ENCODE results near the gene SYNGAP1. TPM values are rescaled to one million over a fixed set of nuclear protein-coding genes. Genes with fewer than 3 reads are reported as not detected.
A peak's percentile ranks its signal among the peaks of the same experiment; 100 is the strongest.

The SYNGAP1 gene
- polyA plus RNA-seq, 2 of the 4 experiments (the other 2 are of a cell fraction) = 2.2 to 10.8 TPM

DNA sequence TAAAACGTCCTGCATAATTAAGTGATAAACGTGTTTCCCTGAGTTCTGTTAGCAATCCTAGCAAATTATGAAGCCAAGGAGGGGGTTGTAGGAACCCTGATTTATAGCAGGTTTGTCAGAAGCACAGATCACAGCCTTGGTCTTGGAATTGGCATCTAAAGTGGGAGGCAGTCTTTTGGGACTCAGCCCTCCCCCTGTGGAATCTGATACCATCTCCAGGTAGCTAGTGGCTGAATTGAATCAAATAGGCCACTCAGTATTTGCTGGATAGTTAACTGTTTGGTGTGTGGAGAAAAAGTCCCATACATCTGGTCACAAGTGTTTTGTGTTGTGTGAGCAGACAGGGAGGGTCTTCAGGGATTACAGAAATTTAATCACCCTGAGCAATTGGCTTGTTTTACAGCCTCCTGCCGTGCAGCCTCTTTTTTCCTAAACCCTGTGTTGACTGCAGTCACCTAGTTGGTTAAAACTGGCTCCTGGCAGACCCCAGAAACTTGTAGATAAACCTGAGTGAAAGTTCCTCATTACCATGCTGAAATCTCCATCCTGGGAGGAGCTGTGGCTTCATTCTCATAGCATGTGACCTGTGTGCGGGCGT is 47.2 kb upstream of the SYNGAP1 start:
- FAIRE-seq = no peak
- DNase-seq (ENCODE audit: low read depth in 1 of 2, low spot score in 1 of 2) = no peak
- ATAC-seq = no peak
- CTCF ChIA-PET = interaction anchor here (1.0 kb wide), 1 partner anchor 18 kb away, joined by 3 read pairs; no protein-coding TSS in a partner anchor
- POLR2A ChIA-PET = no interaction called here
- Histone ChIP-seq H3K27ac (no peak overlapping the region), H3K4me3 (no peak overlapping the region), H3K9me3 (no peaks in the 10 kb centered on the region), H3K4me2 (no peak overlapping the region), H3K4me1 (peaks cover 18% of the 10 kb centered on the region; the same call in 2 of the 3 replicates)
- 49% methylated on average over 5 of the region's 5 CpGs for WGBS (ENCODE audit: missing lambda C conversion rate)
- no peak for TF ChIP-seq MAZ (IDR thresholded peaks at IDR 0.05; ENCODE audit: borderline replicate concordance, low read depth, low read length)
- TF ChIP-seq TP53 (CRISPR knock-in tag; IDR thresholded peaks at IDR 0.05) = no peak
- no peak for TF ChIP-seq HOXB5 (CRISPR knock-in tag; IDR thresholded peaks at IDR 0.05)
- TF ChIP-seq USF2 (IDR thresholded peaks at IDR 0.05) = no peak
- TF ChIP-seq POLR2AphosphoS2 (conservative IDR thresholded peaks at IDR 0.05; ENCODE audit: low read length) = no peak
- TF ChIP-seq HDAC2 (IDR thresholded peaks at IDR 0.05) = no peak
- no peak for TF ChIP-seq NPAS2 (CRISPR knock-in tag; IDR thresholded peaks at IDR 0.05; ENCODE audit: borderline replicate concordance)
- TF ChIP-seq CHD4 (IDR thresholded peaks at IDR 0.05; ENCODE audit: borderline replicate concordance) = no peak
- no peak for TF ChIP-seq HES2 (IDR thresholded peaks at IDR 0.05)
- TF ChIP-seq CBX8 (IDR thresholded peaks at IDR 0.05) = no peak
- no peak for TF ChIP-seq BCL3 (IDR thresholded peaks at IDR 0.05)
- no peak for TF ChIP-seq BHLHE40 (IDR thresholded peaks at IDR 0.05; ENCODE audit: low read depth, low read length)
- TF ChIP-seq PHF8 (IDR thresholded peaks at IDR 0.05; ENCODE audit: borderline replicate concordance, low read depth) = no peak
- TF ChIP-seq CHD2 (IDR thresholded peaks at IDR 0.05; ENCODE audit: low read length, partially characterized antibody) = no peak
- no peak for TF ChIP-seq KDM1A (IDR thresholded peaks at IDR 0.05; ENCODE audit: low read depth)
- TF ChIP-seq ZSCAN20 (CRISPR knock-in tag; IDR thresholded peaks at IDR 0.05) = no peak
- TF ChIP-seq JUNB (IDR thresholded peaks at IDR 0.05) = no peak
- no peak for TF ChIP-seq GATA3 (IDR thresholded peaks at IDR 0.05; ENCODE audit: borderline replicate concordance)

DNA sequence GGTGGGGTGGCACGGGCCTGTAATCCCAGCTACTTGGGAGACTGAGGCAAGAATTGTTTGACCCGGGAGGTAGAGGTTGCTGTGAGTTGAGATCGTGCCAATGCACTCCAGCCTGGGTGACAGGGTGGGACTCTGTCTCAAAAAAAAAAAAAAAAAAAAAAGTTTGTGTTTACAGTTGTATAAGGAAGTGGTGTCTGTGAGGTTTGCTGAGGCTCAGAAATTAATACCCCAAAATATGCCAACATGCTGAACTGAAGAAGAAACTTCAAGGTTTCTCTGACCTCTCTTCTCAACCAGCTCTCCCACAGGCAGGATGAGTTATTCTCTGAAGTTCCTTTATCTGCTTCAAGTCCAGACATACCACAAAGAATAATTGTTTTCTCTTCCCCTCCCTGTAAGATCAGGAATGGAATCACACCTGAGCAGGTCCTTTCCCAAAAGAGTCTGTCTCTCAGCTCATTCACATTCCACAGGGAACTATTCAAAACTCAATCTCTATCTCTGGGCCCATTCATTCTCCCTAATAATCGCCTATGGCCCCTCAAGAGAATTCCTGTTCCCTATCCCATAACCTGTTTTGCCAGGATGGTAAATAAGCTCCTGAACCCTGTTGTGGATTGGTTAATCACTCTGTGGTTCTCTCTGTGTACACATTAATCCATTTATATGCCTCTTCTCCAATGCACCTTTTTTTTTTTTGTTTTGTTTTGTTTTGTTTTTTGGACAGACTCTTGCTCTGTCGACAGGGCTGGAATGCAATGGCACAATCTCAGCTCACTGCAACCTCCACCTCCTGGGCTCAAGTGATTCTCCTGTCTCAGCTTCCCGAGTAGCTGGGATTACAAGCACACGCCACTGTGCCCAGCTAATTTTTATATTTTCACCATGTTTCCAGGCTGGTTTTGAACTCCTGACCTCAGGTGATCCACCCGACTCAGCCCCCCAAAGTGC is 45.6 kb upstream of the SYNGAP1 start:
- no peak; a peak in 1 of 6 replicates for ATAC-seq
- FAIRE-seq = no peak
- Histone ChIP-seq H3K27ac (no peak overlapping the region), H3K9me3 (no peaks in the 10 kb centered on the region), H3K4me3 (no peak overlapping the region), H3K4me2 (peak overlapping the region; percentile 66; the same call in 2 of the 3 replicates), H3K4me1 (peaks cover 18% of the 10 kb centered on the region; the same call in 2 of the 3 replicates)
- ChIA-PET POLR2A (no interaction called here), CTCF (interaction anchor here (0.6 to 2.1 kb wide), 6 partner anchors 9 to 1158 kb away, joined by 3 to 12 read pairs (median 6); no protein-coding TSS in a partner anchor)
- 63% methylated on average over 8 of the region's 8 CpGs for WGBS (ENCODE audit: missing lambda C conversion rate)
- no peak for DNase-seq (ENCODE audit: low read depth in 1 of 2, low spot score in 1 of 2)
- TF ChIP-seq MAZ (IDR thresholded peaks at IDR 0.05; ENCODE audit: borderline replicate concordance, low read depth, low read length) (no peak), RNF2 (IDR thresholded peaks at IDR 0.05; ENCODE audit: borderline replicate concordance, low read depth) (no peak), HOXB5 (CRISPR knock-in tag; IDR thresholded peaks at IDR 0.05) (no peak), FOSB (CRISPR knock-in tag; IDR thresholded peaks at IDR 0.05) (no peak), POLR2AphosphoS2 (conservative IDR thresholded peaks at IDR 0.05; ENCODE audit: low read length) (no peak), HOXA7 (CRISPR knock-in tag; IDR thresholded peaks at IDR 0.05) (no peak), RFX5 (IDR thresholded peaks at IDR 0.05) (no peak), EHF (CRISPR knock-in tag; IDR thresholded peaks at IDR 0.05) (no peak), HDAC2 (IDR thresholded peaks at IDR 0.05) (no peak), MYC (IDR thresholded peaks at IDR 0.05; ENCODE audit: borderline replicate concordance, low read length) (no peak)
- TF ChIP-seq, protein P1, sequence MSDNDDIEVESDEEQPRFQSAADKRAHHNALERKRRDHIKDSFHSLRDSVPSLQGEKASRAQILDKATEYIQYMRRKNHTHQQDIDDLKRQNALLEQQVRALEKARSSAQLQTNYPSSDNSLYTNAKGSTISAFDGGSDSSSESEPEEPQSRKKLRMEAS (IDR thresholded peaks at IDR 0.05) = no peak
